COLO668 (cell line): ENCODE measurements around the gene NIT1.
A peak's percentile ranks its signal among the peaks of the same experiment; 100 is the strongest.

ENCODE experiments used
- DNase-seq: peaks from one replicate; lab custom pipeline; 2025; ENCODE audit not compliant: unreplicated experiment; lab: John Stamatoyannopoulos, UW

NIT1 gene, protein sequence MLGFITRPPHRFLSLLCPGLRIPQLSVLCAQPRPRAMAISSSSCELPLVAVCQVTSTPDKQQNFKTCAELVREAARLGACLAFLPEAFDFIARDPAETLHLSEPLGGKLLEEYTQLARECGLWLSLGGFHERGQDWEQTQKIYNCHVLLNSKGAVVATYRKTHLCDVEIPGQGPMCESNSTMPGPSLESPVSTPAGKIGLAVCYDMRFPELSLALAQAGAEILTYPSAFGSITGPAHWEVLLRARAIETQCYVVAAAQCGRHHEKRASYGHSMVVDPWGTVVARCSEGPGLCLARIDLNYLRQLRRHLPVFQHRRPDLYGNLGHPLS

GRCh38 chr1:161117759-161118581 is at the start of gene NIT1, which contains the start of gene PFDN2:
NIT1 (plus strand) TSS chr1:161118105; CDS start chr1:161118177, 72 bp downstream.
PFDN2 (minus strand) TSS chr1:161118037; CDS start chr1:161118026, 11 bp downstream.
- peak; percentile 90 for DNase-seq

GRCh38 chr1:161068306-161069234 is 49.3 kb upstream of the NIT1 start:
- DNase-seq, result no peak

DNA sequence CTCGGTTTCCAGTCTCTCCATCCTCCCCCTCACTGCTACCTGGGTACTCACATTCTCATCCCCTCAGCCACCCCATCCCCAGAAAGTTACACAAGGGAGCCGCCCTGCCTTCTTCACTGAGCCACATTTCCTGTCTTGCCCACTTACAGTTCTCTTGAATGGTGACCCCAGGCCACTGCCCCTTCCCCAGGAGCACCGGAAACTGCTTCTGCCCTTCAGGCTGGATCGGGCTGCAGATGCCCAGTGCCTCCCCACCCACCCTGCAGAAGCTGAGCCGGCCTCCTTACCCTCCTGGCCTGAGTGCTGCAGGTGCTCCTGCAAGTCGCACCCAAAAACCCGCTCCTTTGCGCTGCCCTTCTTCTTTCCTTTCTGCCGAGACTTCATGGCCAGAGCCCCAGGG is 48.7 kb upstream of the NIT1 start:
- no peak for DNase-seq

DNA sequence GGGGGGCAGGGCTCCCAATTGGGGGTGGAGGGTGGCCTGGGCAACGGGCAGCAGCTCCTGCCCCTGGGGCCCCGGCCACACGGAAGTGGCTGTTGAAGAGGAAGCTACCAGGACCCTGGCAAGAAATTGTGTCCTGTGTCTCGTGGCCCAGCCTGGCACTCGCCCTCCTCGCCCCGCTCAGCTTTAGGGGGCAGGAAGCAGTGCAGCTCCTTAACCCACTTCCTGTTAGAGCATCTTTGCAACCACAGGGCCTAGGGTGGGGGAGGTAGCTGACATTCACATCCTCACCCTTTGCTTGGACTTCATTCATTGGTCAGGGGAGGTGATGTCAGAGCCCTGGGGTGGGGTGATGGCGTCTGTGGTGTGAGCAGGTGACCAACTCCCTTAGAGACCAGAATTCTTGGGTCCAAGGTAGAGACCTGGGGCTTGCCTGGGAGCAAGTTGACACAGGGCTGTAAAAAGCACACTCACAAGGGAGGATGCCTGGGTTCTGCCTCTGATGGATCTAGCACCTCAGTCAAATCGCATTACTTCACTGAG is 48.1 kb upstream of the NIT1 start, which contains the start of gene ARHGAP30:
Gene ARHGAP30, minus strand, starts transcription at position 161 of the 540 bp plus-strand sequence. CDS start 267 bp downstream, outside the sequence.
- no peak for DNase-seq

DNA sequence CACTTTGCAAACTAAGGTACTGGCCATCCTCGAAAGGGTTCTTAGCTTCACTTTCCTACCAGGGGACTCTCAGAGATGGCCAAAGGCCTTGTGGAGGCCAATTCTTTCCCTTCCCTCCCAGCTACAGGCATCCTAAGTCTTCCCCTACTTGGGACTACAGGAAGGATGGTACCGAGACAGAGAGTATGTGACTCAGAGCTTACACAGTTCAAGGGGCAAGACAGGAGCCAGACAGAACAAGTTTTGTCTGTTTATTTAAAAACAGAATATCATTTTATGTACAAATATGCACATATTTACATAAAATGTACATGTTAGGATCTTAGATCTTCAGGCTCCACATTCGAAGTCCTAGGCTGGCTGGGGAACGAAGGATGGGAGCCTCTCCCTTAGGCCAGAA is 47.1 kb upstream of the NIT1 start:
- DNase-seq, result no peak

DNA sequence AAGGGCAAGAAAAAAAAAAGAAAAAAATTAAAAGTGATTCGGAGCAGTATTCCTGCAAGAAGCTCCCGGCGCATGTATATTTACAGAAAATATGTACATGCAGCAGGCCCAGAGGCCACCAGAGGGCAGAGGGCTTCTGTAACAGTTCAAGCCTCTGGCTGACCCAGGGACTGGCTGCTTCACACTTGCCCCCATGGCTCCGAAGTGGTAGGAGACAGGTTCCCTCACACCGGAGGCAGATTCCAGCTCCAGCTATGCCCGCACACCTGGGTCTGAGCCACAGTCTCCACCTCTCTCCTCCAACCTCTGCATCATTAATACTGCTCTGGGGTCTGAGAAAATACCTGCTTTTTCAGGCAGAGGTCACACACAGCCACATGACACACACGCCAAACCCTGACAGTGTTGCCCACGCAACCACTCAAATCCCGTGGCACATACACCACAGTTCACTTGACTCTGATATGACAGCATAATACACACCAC is 46.0 kb upstream of the NIT1 start:
- peak; percentile 31 for DNase-seq

- DNase-seq, result no peak
These were observed 45.0 kb upstream of the NIT1 start for GRCh38 chr1:161072751-161073449.

- DNase-seq, result no peak
These were observed 44.3 kb upstream of the NIT1 start for GRCh38 chr1:161073474-161074121.

DNA sequence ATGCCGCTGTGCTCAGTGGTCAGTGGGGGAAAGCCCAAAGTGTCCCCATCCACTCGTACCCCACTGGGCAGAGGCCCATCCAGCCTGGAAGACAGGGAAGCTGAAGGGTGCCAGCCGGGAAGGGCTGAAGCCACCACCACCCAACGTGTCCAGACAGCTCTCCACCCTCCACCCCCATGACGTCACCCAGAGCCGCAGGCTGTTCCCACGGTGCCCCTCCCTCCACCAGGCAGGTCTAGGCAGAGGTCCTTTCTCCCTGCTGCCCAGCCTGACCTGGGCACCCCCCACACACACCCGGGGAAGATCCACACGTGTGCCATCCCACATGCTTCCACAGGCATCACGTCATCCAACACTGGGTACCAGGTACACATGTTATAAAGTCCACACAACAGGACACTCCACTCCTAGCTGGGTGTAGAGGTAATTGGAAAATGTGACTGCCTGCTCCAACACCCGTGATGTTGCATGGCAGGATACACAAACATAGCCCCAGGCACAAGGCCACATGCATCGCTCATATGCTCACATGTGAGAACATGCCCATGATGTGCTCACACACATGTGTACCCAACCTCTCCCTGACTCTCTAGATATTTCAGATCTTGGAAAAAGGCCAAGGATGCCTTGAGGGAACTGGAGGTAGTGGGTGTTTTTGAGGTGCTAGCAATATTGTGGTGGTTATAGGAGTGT is 43.1 kb upstream of the NIT1 start:
- DNase-seq, result peak; percentile 36

DNA sequence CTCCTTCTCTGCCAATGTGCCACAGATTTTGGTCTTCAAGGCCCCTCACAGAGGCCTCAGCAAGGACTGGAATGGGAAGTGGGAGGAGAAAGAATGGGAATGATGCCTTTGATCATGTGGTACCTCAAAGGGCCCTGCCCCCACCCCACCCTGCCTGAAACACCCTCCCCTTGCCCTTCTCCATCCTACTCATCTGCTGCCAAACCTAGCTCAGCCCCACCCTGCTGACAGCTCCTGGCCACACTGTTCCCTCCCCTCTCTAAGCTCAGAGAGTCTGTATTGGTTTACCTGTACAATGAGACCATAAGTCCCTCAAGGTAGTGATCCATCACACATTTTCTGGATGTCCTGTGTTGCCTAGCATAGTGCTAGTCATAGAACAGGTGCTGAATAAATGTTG is 41.5 kb upstream of the NIT1 start:
- DNase-seq, result no peak

GRCh38 chr1:161077426-161077825 is 40.5 kb upstream of the NIT1 start:
- DNase-seq, result no peak

DNA sequence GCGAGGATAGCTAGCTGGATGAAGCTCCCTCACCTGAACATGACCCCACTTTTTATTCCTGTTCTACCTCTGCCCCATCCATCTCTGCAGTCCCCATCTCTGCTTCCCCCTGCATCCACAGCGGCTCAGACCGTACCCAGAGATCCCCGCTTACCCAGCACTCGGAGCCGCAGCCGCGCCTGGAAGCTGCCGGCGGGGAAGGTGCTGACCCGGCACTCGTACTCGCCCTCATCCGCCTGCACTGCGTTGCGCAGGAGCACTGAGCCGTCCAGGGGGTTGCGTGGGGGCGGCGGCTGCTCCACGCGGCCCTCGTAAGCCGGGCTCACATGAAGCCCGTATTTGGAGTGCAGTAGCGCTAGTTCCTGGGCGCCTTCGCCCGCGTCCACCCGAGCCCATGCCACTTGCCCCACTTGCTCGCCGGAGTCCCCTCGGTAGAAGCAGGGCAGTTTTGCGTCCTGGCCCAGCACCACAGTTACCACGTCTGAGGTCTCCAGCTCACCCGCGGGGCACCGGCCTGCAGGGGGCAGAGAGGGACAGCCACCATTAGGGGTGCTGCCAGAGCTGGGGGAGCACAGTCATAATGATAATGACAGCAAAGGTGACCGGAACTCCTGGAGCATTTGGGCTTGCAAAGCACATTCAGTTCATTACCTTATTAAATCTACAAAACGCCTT is 38.3 kb upstream of the NIT1 start:
- no peak for DNase-seq

- DNase-seq, result no peak
These were observed 37.2 kb upstream of the NIT1 start for GRCh38 chr1:161080441-161081405.

GRCh38 chr1:161081519-161081918 is 36.4 kb upstream of the NIT1 start:
- DNase-seq, result no peak

- no peak for DNase-seq
These were observed 35.4 kb upstream of the NIT1 start for GRCh38 chr1:161082483-161082882.

DNA sequence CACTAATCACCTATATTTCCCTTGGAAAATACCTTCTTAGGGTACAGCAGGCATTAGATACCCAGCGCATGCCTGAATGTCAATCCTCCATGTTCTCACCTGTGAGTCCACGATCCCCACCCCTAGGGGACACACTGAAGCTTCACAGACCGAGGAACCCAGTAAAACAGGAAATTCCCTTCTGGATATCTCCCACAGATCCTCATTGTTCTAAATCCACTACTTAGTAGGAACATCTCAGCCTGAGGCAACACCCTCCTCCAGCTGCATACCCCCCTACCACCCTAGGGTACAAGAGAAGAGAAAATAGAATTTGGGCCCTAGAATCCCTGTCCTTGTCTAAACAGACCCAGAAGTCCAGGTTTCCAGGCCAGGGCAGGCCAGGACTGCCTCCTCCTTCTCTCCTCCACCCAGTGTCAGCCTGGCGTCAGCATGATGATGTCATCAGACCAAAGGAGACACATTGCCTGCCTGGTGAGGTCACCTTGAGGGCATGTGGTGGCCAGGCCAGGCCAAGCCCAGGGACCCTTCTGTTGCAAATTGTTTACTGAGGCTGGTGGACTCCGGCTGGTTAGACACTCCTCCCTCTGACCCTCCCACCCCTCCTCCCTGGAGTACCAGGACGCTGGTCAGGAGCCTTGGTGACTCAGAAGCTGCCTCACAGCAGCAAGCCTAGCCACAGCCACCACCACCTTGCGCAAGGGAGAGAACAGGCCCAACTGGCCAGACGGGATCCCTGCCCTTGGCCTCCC is 34.7 kb upstream of the NIT1 start:
- DNase-seq, result peak; percentile 11
